H9 (cell line): Measurements from ENCODE around the gene OXLD1. TPM values are rescaled to one million over a fixed set of nuclear protein-coding genes. Genes with fewer than 3 reads are reported as not detected.

ENCODE experiments used
- DNase-seq: peaks from one replicate; pipeline ENCODE4 v3.0.0-alpha.2; 2017
- H2AFZ ChIP-seq: one replicate; pipeline ENCODE4 v1.6.1; 2013; ENCODE audit warnings: mild to moderate bottlenecking, low read length, control low read depth, moderate library complexity
- H2AK5ac ChIP-seq: 2 replicates; pipeline ENCODE4 v1.6.1; 2013; ENCODE audit warnings: low read length, control low read depth, mixed read lengths; ENCODE audit not compliant: insufficient read length
- H2BK120ac ChIP-seq: one replicate; pipeline ENCODE4 v1.6.1; 2013; ENCODE audit warnings: low read depth, mild to moderate bottlenecking, low read length, control low read depth, inconsistent platforms; ENCODE audit not compliant: poor library complexity, severe bottlenecking
- H2BK12ac ChIP-seq: 2 replicates; pipeline ENCODE4 v1.6.1; 2013; ENCODE audit warnings: low read length, control low read depth, mixed read lengths, low read depth; ENCODE audit not compliant: insufficient read length
- H2BK15ac ChIP-seq: 2 replicates; pipeline ENCODE4 v1.6.1; 2013; ENCODE audit warnings: low read depth, low read length, control low read depth
- H2BK20ac ChIP-seq: one replicate; pipeline ENCODE4 v1.6.1; 2013; ENCODE audit warnings: low read depth, mild to moderate bottlenecking, low read length, control low read depth, inconsistent platforms; ENCODE audit not compliant: poor library complexity, severe bottlenecking
- H2BK5ac ChIP-seq: 2 replicates; pipeline ENCODE4 v1.6.1; 2013; ENCODE audit warnings: low read length, control low read depth, mixed read lengths; ENCODE audit not compliant: insufficient read length
- H3K14ac ChIP-seq: 2 replicates; pipeline ENCODE4 v1.6.1; 2013; ENCODE audit warnings: low read length, control low read depth; ENCODE audit not compliant: insufficient read depth
- H3K18ac ChIP-seq: 2 replicates; pipeline ENCODE4 v1.6.1; 2013; ENCODE audit warnings: low read depth, mild to moderate bottlenecking, mixed read lengths, low read length, control low read depth; ENCODE audit not compliant: insufficient read length
- H3K23ac ChIP-seq: 2 replicates; pipeline ENCODE4 v1.6.1; 2013; ENCODE audit warnings: low read length, control low read depth, mixed read lengths, low read depth; ENCODE audit not compliant: insufficient read length
- H3K23me2 ChIP-seq: 2 replicates; pipeline ENCODE4 v1.6.1; 2013; ENCODE audit warnings: low read depth, mild to moderate bottlenecking, mixed read lengths, low read length, control low read depth; ENCODE audit not compliant: insufficient read length, poor library complexity, severe bottlenecking
- H3K27ac ChIP-seq: 2 replicates; pipeline ENCODE4 v1.5.1; 2013; ENCODE audit warnings: low read length, control low read depth, mixed read lengths, low read depth; ENCODE audit not compliant: insufficient read length
- H3K27me3 ChIP-seq: 2 replicates; pipeline ENCODE4 v1.6.1; 2013; ENCODE audit warnings: low read length, control low read depth, inconsistent platforms; ENCODE audit not compliant: insufficient read depth
- H3K4ac ChIP-seq: 2 replicates; pipeline ENCODE4 v1.6.1; 2013; ENCODE audit warnings: low read depth, mild to moderate bottlenecking, control low read depth, inconsistent platforms, low read length, moderate library complexity
- H3K4me1 ChIP-seq: 2 replicates; pipeline ENCODE4 v1.6.1; 2013; ENCODE audit warnings: low read length, control low read depth, inconsistent platforms; ENCODE audit not compliant: insufficient read depth
- H3K4me2 ChIP-seq: 2 replicates; pipeline ENCODE4 v1.6.1; 2013; ENCODE audit warnings: low read length, control low read depth, mixed read lengths; ENCODE audit not compliant: insufficient read length, insufficient read depth
- H3K56ac ChIP-seq: 2 replicates; pipeline ENCODE4 v1.6.1; 2013; ENCODE audit warnings: low read depth, mild to moderate bottlenecking, mixed read lengths, low read length, control low read depth; ENCODE audit not compliant: insufficient read length
- H3K79me1 ChIP-seq: 2 replicates; pipeline ENCODE4 v1.6.1; 2013; ENCODE audit warnings: low read depth, mild to moderate bottlenecking, moderate library complexity, low read length, control low read depth, inconsistent platforms; ENCODE audit not compliant: insufficient read depth, poor library complexity, severe bottlenecking
- H3K79me2 ChIP-seq: 2 replicates; pipeline ENCODE4 v1.6.1; 2013; ENCODE audit warnings: low read length, control low read depth, inconsistent platforms; ENCODE audit not compliant: insufficient read depth
- H3K9ac ChIP-seq: 2 replicates; pipeline ENCODE4 v1.6.1; 2013; ENCODE audit warnings: low read length, control low read depth, mixed read lengths; ENCODE audit not compliant: insufficient read length; ENCODE audit errors: extremely low read depth
- H3K9me3 ChIP-seq: one replicate; pipeline ENCODE4 v1.6.1; 2013; ENCODE audit warnings: low read depth, low read length, inconsistent platforms; ENCODE audit not compliant: control insufficient read depth
- H3T11ph ChIP-seq: one replicate; pipeline ENCODE4 v1.6.1; 2013; ENCODE audit warnings: mild to moderate bottlenecking, low read length, control low read depth, inconsistent platforms
- H4K20me1 ChIP-seq: one replicate; pipeline ENCODE4 v1.6.1; 2013; ENCODE audit not compliant: control insufficient read depth, insufficient read length, insufficient read depth
- H4K5ac ChIP-seq: 2 replicates; pipeline ENCODE4 v1.6.1; 2013; ENCODE audit warnings: low read depth, mild to moderate bottlenecking, mixed read lengths, low read length, control low read depth; ENCODE audit not compliant: insufficient read length
- H4K8ac ChIP-seq: replicated peaks from 2 replicates; pipeline ENCODE4 v1.6.1; 2013; ENCODE audit warnings: low read length, control low read depth, mixed read lengths, low read depth; ENCODE audit not compliant: insufficient read length
- H4K91ac ChIP-seq: 2 replicates; pipeline ENCODE4 v1.6.1; 2013; ENCODE audit warnings: low read depth, mild to moderate bottlenecking, moderate library complexity, mixed read lengths, low read length, control low read depth; ENCODE audit not compliant: insufficient read length
- H3K27ac Mint-ChIP-seq, 3 experiments: 2 replicates in 2 of 3; 3 replicates in 1 of 3; pipeline ENCODE4 v1.8.0; 2020 to 2021; ENCODE audit warnings: mixed read lengths in 3 of 3, mild to moderate bottlenecking in 1 of 3, moderate library complexity in 1 of 3
- H3K27me3 Mint-ChIP-seq: 2 replicates; pipeline ENCODE4 v1.8.0; 2021; ENCODE audit warnings: low read depth, mild to moderate bottlenecking, moderate library complexity, mixed read lengths
- H3K36me3 Mint-ChIP-seq, 3 experiments: 2 replicates in 2 of 3; 3 replicates in 1 of 3; pipeline ENCODE4 v1.8.0; 2020 to 2021; ENCODE audit warnings: low read depth in 3 of 3, mixed read lengths in 3 of 3; ENCODE audit not compliant: insufficient read depth in 1 of 3
- H3K4me1 Mint-ChIP-seq, 2 experiments: 2 replicates each; pipeline ENCODE4 v1.8.0; 2020; ENCODE audit warnings: mixed read lengths in 2 of 2
- H3K4me3 Mint-ChIP-seq, 2 experiments: 2 replicates in 1 of 2; 3 replicates in 1 of 2; pipeline ENCODE4 v1.8.0; 2020 to 2021; ENCODE audit warnings: mild to moderate bottlenecking in 2 of 2, mixed read lengths in 2 of 2, moderate library complexity in 1 of 2
- H3K9me3 Mint-ChIP-seq, 2 experiments: 2 replicates in 1 of 2; 3 replicates in 1 of 2; pipeline ENCODE4 v1.8.0; 2020; ENCODE audit warnings: mild to moderate bottlenecking in 2 of 2, mixed read lengths in 2 of 2, moderate library complexity in 1 of 2
- CTCF ChIP-seq: fragments of 200-600 bp; sonication (generic); conservative IDR thresholded peaks from 3 replicates; pipeline ENCODE4 v1.8.0; 2021; ENCODE audit warnings: antibody characterized with exemption, mild to moderate bottlenecking
- WGBS: extraction: QIAGEN DNeasy Blood & Tissue Kit; methylation state at CpG from one replicate; pipeline ENCODE4 v1.1.7; 2013; ENCODE audit warnings: missing lambda C conversion rate, low lambda C conversion rate, mixed read lengths; ENCODE audit not compliant: insufficient read length; ENCODE audit errors: extremely low coverage; 5-methylcytosine and 5-hydroxymethylcytosine counted together
- total RNA-seq: library from RNA; stranded (reverse); gene quantifications from 2 replicates; pipeline ENCODE4 v1.2.1, GENCODE V29; 2021

Gene OXLD1
- total RNA-seq, 1 experiment from 2014 or later, result 25.0 TPM

GRCh38 chr17:81706232-81706611 lies 39.8 kb upstream of the OXLD1 start:
- Histone ChIP-seq H2BK12ac (no peak overlapping the region), H3K4ac (no peak overlapping the region), H3K4me2 (no peak overlapping the region), H2AFZ (no peak overlapping the region), H3K79me1 (peaks cover 8% of the 10 kb centered on the region), H4K20me1 (no peaks in the 10 kb centered on the region), H3K27ac (no peak overlapping the region), H2AK5ac (no peak overlapping the region), H3K79me2 (peaks cover 8% of the 10 kb centered on the region; the same call in 1 of the 2 replicates), H2BK5ac (no peak overlapping the region), H3K23me2 (peaks cover 29% of the 10 kb centered on the region), H3K18ac (no peak overlapping the region), H3K56ac (no peak overlapping the region), H3K14ac (no peak overlapping the region), H3K27me3 (no peaks in the 10 kb centered on the region), H3K9me3 (no peaks in the 10 kb centered on the region), H4K91ac (no peak overlapping the region), H3K9ac (no peak overlapping the region), H3K23ac (no peak overlapping the region), H2BK15ac (no peak overlapping the region), H2BK120ac (no peak overlapping the region), H3K4me1 (peaks cover 4% of the 10 kb centered on the region; the same call in 1 of the 2 replicates), H4K8ac (no peak overlapping the region), H4K5ac (no peak overlapping the region), H2BK20ac (no peak overlapping the region), H3T11ph (no peak overlapping the region)
- Mint-ChIP-seq H3K4me1 (peaks cover 16 to 27% of the 10 kb centered on the region in 2 experiments), H3K36me3 (peaks cover 26 to 62% (median 35%) of the 10 kb centered on the region in 3 experiments), H3K9me3 (no peaks in the 10 kb centered on the region), H3K27me3 (no peaks in the 10 kb centered on the region; the same call in 1 of the 2 replicates), H3K4me3 (peak overlapping the region; percentile 49 to 69; a peak in 2 of 5 replicates), H3K27ac (peak overlapping the region in 1 of 3 experiments; percentile 44; a peak in 2 of 7 replicates)
- no peak for TF ChIP-seq CTCF
- no peak for DNase-seq
- WGBS, result no CpG with 5 or more reads among the region's 17 CpGs
